ENCODE results near the gene ZBTB16.

Gene ZBTB16

DNA sequence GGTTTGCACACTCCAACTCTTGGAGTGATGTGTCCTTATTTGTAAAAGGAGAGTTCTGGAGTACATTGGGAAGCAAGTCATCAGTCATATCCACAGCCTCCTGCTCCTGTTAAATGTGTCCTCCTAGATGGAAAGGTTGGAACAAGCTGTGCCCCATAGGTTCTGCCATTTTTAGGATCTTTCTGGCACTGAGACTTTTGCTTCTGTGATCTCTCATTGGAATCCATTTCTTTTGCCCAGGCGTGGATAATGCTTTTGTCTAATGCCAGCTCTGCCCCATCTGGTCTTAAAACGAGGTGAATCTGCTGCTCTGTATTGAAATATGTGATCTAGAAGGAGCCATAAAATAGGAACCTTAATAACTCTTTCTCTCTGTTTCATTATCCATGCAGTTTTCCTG lies 66.4 kb downstream of the ZBTB16 start:
- Histone ChIP-seq H3K27me3 (ENCODE audit: insufficient read depth, poor library complexity, severe bottlenecking) (no peaks in the 10 kb centered on the region), H3K27ac (replicated peaks) (no peak overlapping the region), H3K4me3 (replicated peaks; ENCODE audit: insufficient read depth, low read length) (no peak overlapping the region)
- TF ChIP-seq SPI1 (IDR thresholded peaks at IDR 0.05; ENCODE audit: borderline replicate concordance, low read depth) (no peak), GABPA (IDR thresholded peaks at IDR 0.05; ENCODE audit: low read depth) (no peak), REST (IDR thresholded peaks at IDR 0.05; ENCODE audit: insufficient replicate concordance, low read depth) (no peak), CTCF (IDR thresholded peaks at IDR 0.05; ENCODE audit: insufficient read depth, low read length) (no peak)
- no peak for DNase-seq (ENCODE audit: low read depth in 1 of 2, low spot score in 1 of 2)

DNA sequence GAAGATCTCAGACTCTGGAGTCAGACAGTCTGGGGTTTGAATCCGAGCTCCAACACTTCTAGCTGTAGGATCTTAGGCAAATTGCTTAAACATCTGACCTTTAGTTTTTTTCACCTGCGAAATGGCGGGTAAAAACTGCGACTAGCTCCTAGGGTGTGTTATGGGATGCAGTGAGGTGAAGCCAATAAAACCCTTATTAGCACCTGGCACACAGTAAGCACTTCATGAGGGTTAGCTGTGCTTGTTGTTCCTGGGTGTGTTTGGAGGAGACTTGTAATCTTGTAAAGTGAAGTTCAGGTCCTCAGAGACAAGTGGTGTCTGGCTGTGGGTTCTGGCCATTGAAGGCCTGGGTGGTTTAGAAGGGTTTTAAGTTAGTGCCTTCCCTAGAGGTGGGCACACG lies 68.9 kb downstream of the ZBTB16 start:
- Histone ChIP-seq H3K27ac (replicated peaks) (no peak overlapping the region), H3K27me3 (ENCODE audit: insufficient read depth, poor library complexity, severe bottlenecking) (no peaks in the 10 kb centered on the region), H3K4me3 (replicated peaks; ENCODE audit: insufficient read depth, low read length) (no peak overlapping the region)
- no peak for TF ChIP-seq REST (IDR thresholded peaks at IDR 0.05; ENCODE audit: insufficient replicate concordance, low read depth)
- TF ChIP-seq CTCF (IDR thresholded peaks at IDR 0.05; ENCODE audit: insufficient read depth, low read length) = no peak
- TF ChIP-seq GABPA (IDR thresholded peaks at IDR 0.05; ENCODE audit: low read depth) = no peak
- TF ChIP-seq SPI1 (IDR thresholded peaks at IDR 0.05; ENCODE audit: borderline replicate concordance, low read depth) = no peak
- no peak for TF ChIP-seq POLR2AphosphoS5 (IDR thresholded peaks at IDR 0.05; ENCODE audit: low read depth)
- DNase-seq (ENCODE audit: low read depth in 1 of 2, low spot score in 1 of 2) = no peak

- Histone ChIP-seq H3K27ac (replicated peaks) (no peak overlapping the region), H3K27me3 (ENCODE audit: insufficient read depth, poor library complexity, severe bottlenecking) (no peaks in the 10 kb centered on the region), H3K4me3 (replicated peaks; ENCODE audit: insufficient read depth, low read length) (no peak overlapping the region)
- TF ChIP-seq REST (IDR thresholded peaks at IDR 0.05; ENCODE audit: insufficient replicate concordance, low read depth) (no peak), SPI1 (IDR thresholded peaks at IDR 0.05; ENCODE audit: borderline replicate concordance, low read depth) (no peak), GABPA (IDR thresholded peaks at IDR 0.05; ENCODE audit: low read depth) (no peak), POLR2AphosphoS5 (IDR thresholded peaks at IDR 0.05; ENCODE audit: low read depth) (no peak), CTCF (IDR thresholded peaks at IDR 0.05; ENCODE audit: insufficient read depth, low read length) (no peak)
- DNase-seq (ENCODE audit: low read depth in 1 of 2, low spot score in 1 of 2) = no peak
These were observed 69.6 kb downstream of the ZBTB16 start for GRCh38 chr11:114129142-114129541.

All from HL-60 (cell line).